H1 (cell line): ENCODE measurements around the gene COL8A1. TPM values are rescaled to one million over a fixed set of nuclear protein-coding genes. Genes with fewer than 3 reads are reported as not detected.

Experiments
- CTCF ChIA-PET: fragments of 300-600 bp; sonication (Branson Sonifier 250); formaldehyde crosslinking; loops from one replicate; lab custom pipeline; 2021; ENCODE audit not compliant: partially characterized antibody; lab: Charles Lee
- POLR2A ChIA-PET: fragments of 300-600 bp; sonication (Branson Sonifier 250); formaldehyde crosslinking; loops from one replicate; lab custom pipeline; 2021; ENCODE audit warnings: inconsistent platforms; ENCODE audit not compliant: partially characterized antibody; lab: Charles Lee
- DNase-seq, 2 experiments: peaks; one replicate each; pipeline versions ENCODE4 v3.0.0 to v3.0.0-alpha.2; 2010 to 2022; ENCODE audit warnings: low spot score in 2 of 2, low read depth in 1 of 2, mixed read lengths in 1 of 2
- FAIRE-seq: peaks from 2 replicates; lab custom pipeline; 2011; peaks lifted over from hg19 to GRCh38; lab: Jason Lieb, UNC
- H2AFZ ChIP-seq: 2 replicates; pipeline ENCODE4 v1.8.1; 2012; ENCODE audit warnings: low read length, inconsistent platforms
- H2AK5ac ChIP-seq: 2 replicates; pipeline ENCODE4 v1.6.1; 2013; ENCODE audit warnings: low read depth, low read length
- H2BK120ac ChIP-seq: replicated peaks from 2 replicates; pipeline ENCODE3; 2013; ENCODE audit warnings: low read depth, low read length, inconsistent platforms
- H2BK12ac ChIP-seq: 2 replicates; pipeline ENCODE4 v1.6.1; 2013; ENCODE audit warnings: low read depth, low read length
- H2BK15ac ChIP-seq: 2 replicates; pipeline ENCODE4 v1.6.1; 2013; ENCODE audit warnings: low read length
- H2BK20ac ChIP-seq: 2 replicates; pipeline ENCODE4 v1.6.1; 2013; ENCODE audit warnings: low read length
- H2BK5ac ChIP-seq: 2 replicates; pipeline ENCODE4 v1.6.1; 2013; ENCODE audit warnings: low read depth, low read length
- H3K14ac ChIP-seq: 2 replicates; pipeline ENCODE4 v1.6.1; 2013; ENCODE audit warnings: inconsistent platforms; ENCODE audit not compliant: insufficient read length
- H3K18ac ChIP-seq: 2 replicates; pipeline ENCODE4 v1.6.1; 2013; ENCODE audit warnings: low read length; ENCODE audit errors: extremely low read depth
- H3K23ac ChIP-seq: 2 replicates; pipeline ENCODE4 v1.6.1; 2013; ENCODE audit warnings: inconsistent platforms; ENCODE audit not compliant: insufficient read length
- H3K23me2 ChIP-seq: 2 replicates; pipeline ENCODE4 v1.6.1; 2013; ENCODE audit warnings: low read depth, low read length
- H3K27ac ChIP-seq: 2 replicates; pipeline ENCODE4 v1.6.1; 2011; ENCODE audit warnings: low read depth, low read length, inconsistent platforms
- H3K27me3 ChIP-seq, 4 experiments: replicated peaks in 1 of 4; 1 replicate in 1 of 4; 2 replicates in 3 of 4; pipeline versions ENCODE4 v1.6.1 to v1.8.1; 2011 to 2013; ENCODE audit warnings: low read length in 3 of 4, mild to moderate bottlenecking in 3 of 4, inconsistent platforms in 2 of 4, mixed read lengths in 2 of 4, moderate library complexity in 1 of 4; ENCODE audit not compliant: control insufficient read depth in 3 of 4, insufficient read depth in 3 of 4; ENCODE audit errors: extremely low read depth in 1 of 4
- H3K36me3 ChIP-seq, 4 experiments: 2 replicates each; pipeline versions ENCODE4 v1.6.1 to v1.8.1; 2011 to 2013; ENCODE audit warnings: mild to moderate bottlenecking in 4 of 4, low read length in 3 of 4, moderate library complexity in 2 of 4, control low read depth in 1 of 4, inconsistent platforms in 1 of 4; ENCODE audit not compliant: insufficient read depth in 4 of 4, control insufficient read depth in 2 of 4
- H3K4ac ChIP-seq: replicated peaks from 2 replicates; pipeline ENCODE3; 2013; ENCODE audit warnings: low read length, low read depth, mixed read lengths, inconsistent platforms; ENCODE audit not compliant: insufficient read length
- H3K4me1 ChIP-seq, 4 experiments: replicated peaks in 1 of 4; 1 replicate in 1 of 4; 2 replicates in 3 of 4; pipeline versions ENCODE4 v1.6.1 to v1.8.1; 2011 to 2013; ENCODE audit warnings: low read length in 3 of 4, inconsistent platforms in 2 of 4, mixed read lengths in 1 of 4; ENCODE audit not compliant: insufficient read depth in 4 of 4, control insufficient read depth in 3 of 4
- H3K4me2 ChIP-seq, 2 experiments: 2 replicates each; pipeline versions ENCODE4 v1.6.1 to v1.8.1; 2011 to 2013; ENCODE audit warnings: low read depth in 2 of 2, low read length in 2 of 2, control low read depth in 1 of 2, inconsistent platforms in 1 of 2, mild to moderate bottlenecking in 1 of 2; ENCODE audit not compliant: insufficient read depth in 1 of 2
- H3K4me3 ChIP-seq, 4 experiments: fragments of 200-600, 300-600 bp in 1 of 4; sonication (generic), shearing (Covaris generic), sonication (Bioruptor Twin) in 1 of 4; 2 replicates each; pipeline versions ENCODE4 v1.5.1 to v1.8.1; 2011 to 2016; ENCODE audit warnings: low read length in 4 of 4, low read depth in 3 of 4, control low read depth in 2 of 4, inconsistent platforms in 2 of 4, mild to moderate bottlenecking in 2 of 4, mixed read lengths in 1 of 4, moderate library complexity in 1 of 4; ENCODE audit not compliant: insufficient read depth in 2 of 4; ENCODE audit errors: extremely low read depth in 1 of 4
- H3K56ac ChIP-seq: replicated peaks from 2 replicates; pipeline ENCODE3; 2013; ENCODE audit warnings: low read depth, mild to moderate bottlenecking, mixed read lengths, low read length, inconsistent platforms; ENCODE audit not compliant: insufficient read length
- H3K79me1 ChIP-seq: 2 replicates; pipeline ENCODE4 v1.6.1; 2013; ENCODE audit warnings: low read depth, low read length, control low read depth
- H3K79me2 ChIP-seq, 2 experiments: 2 replicates each; pipeline versions ENCODE4 v1.6.1 to v1.8.1; 2012 to 2013; ENCODE audit warnings: low read length in 2 of 2, mild to moderate bottlenecking in 2 of 2, inconsistent platforms in 1 of 2; ENCODE audit not compliant: insufficient read depth in 2 of 2, control insufficient read depth in 1 of 2
- H3K9ac ChIP-seq, 4 experiments: replicated peaks in 1 of 4; 1 replicate in 1 of 4; 2 replicates in 3 of 4; pipeline versions ENCODE4 v1.6.1 to v1.8.1; 2011 to 2013; ENCODE audit warnings: low read depth in 3 of 4, low read length in 3 of 4, control low read depth in 2 of 4, mild to moderate bottlenecking in 2 of 4, moderate library complexity in 2 of 4, inconsistent platforms in 1 of 4; ENCODE audit errors: extremely low read depth in 1 of 4
- H3K9me3 ChIP-seq, 2 experiments: 2 replicates each; pipeline versions ENCODE4 v1.6.1 to v1.8.1; 2012 to 2013; ENCODE audit warnings: mild to moderate bottlenecking in 2 of 2, moderate library complexity in 2 of 2, control low read depth in 1 of 2, inconsistent platforms in 1 of 2, low read depth in 1 of 2, low read length in 1 of 2, mixed read lengths in 1 of 2; ENCODE audit not compliant: insufficient read depth in 2 of 2
- H4K20me1 ChIP-seq, 2 experiments: replicated peaks in 1 of 2; 2 replicates each; pipeline versions ENCODE3 to v1.8.1; 2011 to 2013; ENCODE audit warnings: inconsistent platforms in 2 of 2, low read length in 2 of 2, mild to moderate bottlenecking in 1 of 2; ENCODE audit not compliant: insufficient read depth in 2 of 2, control insufficient read depth in 1 of 2
- H4K5ac ChIP-seq: 2 replicates; pipeline ENCODE4 v1.6.1; 2013; ENCODE audit warnings: low read length, low read depth, mixed read lengths, inconsistent platforms; ENCODE audit not compliant: insufficient read length
- H4K8ac ChIP-seq: 2 replicates; pipeline ENCODE4 v1.8.0; 2013; ENCODE audit warnings: mild to moderate bottlenecking, moderate library complexity, low read length, inconsistent platforms; ENCODE audit not compliant: insufficient read depth; ENCODE audit errors: extremely low read depth
- H4K91ac ChIP-seq: replicated peaks from 2 replicates; pipeline ENCODE3; 2013; ENCODE audit warnings: low read length, mixed read lengths, inconsistent platforms; ENCODE audit not compliant: insufficient read length
- CBX8 ChIP-seq: fragments of 300-800, 300-1000 bp; sonication (generic); IDR thresholded peaks from 2 replicates; pipeline ENCODE4 v1.7.1; 2016; ENCODE audit warnings: low read depth, low read length, borderline replicate concordance
- CTBP2 ChIP-seq: IDR thresholded peaks from 2 replicates; pipeline ENCODE4 v1.7.0; 2011; ENCODE audit warnings: borderline replicate concordance, mild to moderate bottlenecking, moderate library complexity, mixed read lengths, low read length; ENCODE audit not compliant: insufficient read depth, insufficient read length
- GTF2F1 ChIP-seq: IDR thresholded peaks from 2 replicates; pipeline ENCODE4 v1.6.1; 2012; ENCODE audit warnings: low read depth, low read length, improper control_type of control experiment, borderline replicate concordance
- KDM1A ChIP-seq: fragments of 200-600, 300-600 bp; sonication (generic); IDR thresholded peaks from 2 replicates; pipeline ENCODE4 v1.7.1; 2016; ENCODE audit warnings: mild to moderate bottlenecking, low read length, borderline replicate concordance
- PHF8 ChIP-seq: fragments of 200-600 bp; sonication (generic); conservative IDR thresholded peaks from 2 replicates; pipeline ENCODE4 v1.7.1; 2012; ENCODE audit warnings: low read depth, mild to moderate bottlenecking, inconsistent platforms, low read length, moderate library complexity
- RNF2 ChIP-seq: fragments of 200-900, 300-1000 bp; sonication (generic); IDR thresholded peaks from 2 replicates; pipeline ENCODE4 v1.7.1; 2016; ENCODE audit warnings: borderline replicate concordance, low read depth, mild to moderate bottlenecking, antibody characterized with exemption, low read length; ENCODE audit not compliant: poor library complexity, severe bottlenecking; ENCODE audit errors: missing control alignments
- SP4 ChIP-seq: IDR thresholded peaks from 2 replicates; pipeline ENCODE4 v1.6.1; 2012; ENCODE audit warnings: low read length, inconsistent platforms
- SUZ12 ChIP-seq: fragments of 200-600 bp; sonication (generic); IDR thresholded peaks from 2 replicates; pipeline ENCODE4 v1.6.1; 2012; ENCODE audit warnings: mild to moderate bottlenecking, inconsistent platforms, low read length, moderate library complexity, mixed read lengths
- TEAD4 ChIP-seq: IDR thresholded peaks from 2 replicates; pipeline ENCODE4 v1.6.1; 2012; ENCODE audit warnings: low read depth, low read length, inconsistent platforms, mixed read lengths
- WGBS, 2 experiments: shearing (Covaris generic) in 1 of 2; methylation state at CpG; one replicate each; pipeline versions ENCODE4 v1.1.6 to v1.1.7; 2013 to 2015; ENCODE audit warnings: low lambda C conversion rate in 2 of 2, mixed read lengths in 2 of 2, inconsistent platforms in 1 of 2, low coverage in 1 of 2, missing lambda C conversion rate in 1 of 2; ENCODE audit not compliant: insufficient replicate concordance in 2 of 2, insufficient coverage in 1 of 2, insufficient read length in 1 of 2; ENCODE audit errors: extremely low coverage in 1 of 2, missing lambda C conversion rate in 1 of 2; 5-methylcytosine and 5-hydroxymethylcytosine counted together
- polyA plus RNA-seq, 7 experiments: library from polyadenylated mRNA; depleted of rRNA in 3 of 7; stranded (reverse) in 5 of 7; unstranded in 2 of 7; fragments of >200 nt in 5 of 7; fragments of 200-250 nt in 2 of 7; gene quantifications; 1 replicate in 5 of 7; 2 replicates in 1 of 7; 4 replicates in 1 of 7; pipeline versions ENCODE4 v1.2.1 to v1.2.3, GENCODE V29; 2011 to 2013; ENCODE audit warnings: missing spikeins in 2 of 7, mixed read lengths in 2 of 7
- total RNA-seq: library from RNA; stranded (reverse); fragmentation: NEBNext Ultra II Directional; extraction: Animal tissue kit (Norgen Biotek cat#: 25700); gene quantifications from 2 replicates; pipeline ENCODE4 v1.2.1, GENCODE V29; 2021
- TF ChIP-seq, protein P1 (sequence below): IDR thresholded peaks from 2 replicates; pipeline ENCODE4 v1.6.1; 2012; ENCODE audit warnings: inconsistent platforms

COL8A1 gene
- total and polyA plus RNA-seq, 2 of the 8 experiments (the other 6 are each of a cell fraction or from before 2014, with no cell fraction given), result 0.21 to 1.2 TPM

DNA sequence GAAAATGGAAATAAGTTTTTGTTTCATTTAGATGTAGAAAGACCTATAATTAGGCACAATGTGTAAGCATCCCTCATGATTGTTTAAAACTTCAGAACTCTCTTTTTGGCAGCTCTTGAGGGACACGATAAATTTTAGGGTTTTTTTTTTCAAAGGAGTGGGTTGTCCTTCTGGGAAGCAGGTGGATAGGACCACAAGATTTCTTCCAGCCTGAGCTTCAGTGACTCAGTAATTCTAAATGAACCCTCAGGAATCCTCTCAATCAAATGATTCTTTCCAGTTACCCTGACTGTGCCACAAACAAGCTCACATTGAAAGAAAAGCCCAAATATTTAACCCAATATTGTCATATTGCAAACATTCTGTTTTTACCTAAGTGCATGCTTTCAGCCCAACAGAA is 45.1 kb downstream of the COL8A1 start:
- H2AFZ ChIP-seq, result no peak overlapping the region
- FAIRE-seq, result no peak
- H2BK20ac ChIP-seq, result no peak overlapping the region
- peaks cover 0 to 1% (median 0%) of the 10 kb centered on the region in 4 experiments; a peak in 1 of 7 replicates for H3K27me3 ChIP-seq
- H2BK12ac ChIP-seq, result no peak overlapping the region
- no peak overlapping the region for H3K56ac ChIP-seq
- H3K18ac ChIP-seq, result no peak overlapping the region
- no peaks in the 10 kb centered on the region for H3K36me3 ChIP-seq
- H3K4ac ChIP-seq, result no peak overlapping the region
- H3K4me2 ChIP-seq, result no peak overlapping the region
- H3K14ac ChIP-seq, result no peak overlapping the region
- no peaks in the 10 kb centered on the region for H3K79me2 ChIP-seq
- no peak overlapping the region for H3K27ac ChIP-seq
- DNase-seq, result no peak
- no peaks in the 10 kb centered on the region for H3K79me1 ChIP-seq
- no peak overlapping the region for H3K23ac ChIP-seq
- H4K91ac ChIP-seq, result no peak overlapping the region
- no peaks in the 10 kb centered on the region for H3K4me1 ChIP-seq
- no peaks in the 10 kb centered on the region for H3K23me2 ChIP-seq
- no peak overlapping the region for H2BK15ac ChIP-seq
- H4K20me1 ChIP-seq, result no peaks in the 10 kb centered on the region
- H4K8ac ChIP-seq, result no peak overlapping the region
- no peak overlapping the region for H4K5ac ChIP-seq
- WGBS, 2 experiments, result 95% methylated on average over 1 of the region's 1 CpG; no CpG with 5 or more reads in 1 of the 2 experiments
- H3K4me3 ChIP-seq, result no peak overlapping the region
- POLR2A ChIA-PET, result no interaction called here
- H3K9ac ChIP-seq, result no peak overlapping the region
- H2BK5ac ChIP-seq, result no peak overlapping the region
- no peak for TF ChIP-seq GTF2F1
- no peak for TF ChIP-seq RNF2
- TF ChIP-seq KDM1A, result no peak
- no peak for TF ChIP-seq SP4
- TF ChIP-seq PHF8, result no peak
- no peak for TF ChIP-seq CBX8
- no peak for TF ChIP-seq TEAD4
- TF ChIP-seq CTBP2, result no peak
- TF ChIP-seq SUZ12, result no peak
- TF ChIP-seq, protein P1, sequence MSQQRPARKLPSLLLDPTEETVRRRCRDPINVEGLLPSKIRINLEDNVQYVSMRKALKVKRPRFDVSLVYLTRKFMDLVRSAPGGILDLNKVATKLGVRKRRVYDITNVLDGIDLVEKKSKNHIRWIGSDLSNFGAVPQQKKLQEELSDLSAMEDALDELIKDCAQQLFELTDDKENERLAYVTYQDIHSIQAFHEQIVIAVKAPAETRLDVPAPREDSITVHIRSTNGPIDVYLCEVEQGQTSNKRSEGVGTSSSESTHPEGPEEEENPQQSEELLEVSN, result no peak
- TF ChIP-seq, all 59 proteins: peak for 0
- Histone ChIP-seq H2AK5ac (no peak overlapping the region), H2BK120ac (no peak overlapping the region), H3K9me3 (no peaks in the 10 kb centered on the region)
- CTCF ChIA-PET, result interaction anchor here (0.9 to 4.5 kb wide), 7 partner anchors 19 to 569 kb away, joined by 3 to 38 read pairs (median 3); partner anchors contain the start of gene COL8A1
